ENCODE data around the gene OPN4. TPM values are rescaled to one million over a fixed set of nuclear protein-coding genes. Genes with fewer than 3 reads are reported as not detected.
"Not testable (repeated sequence)": the region's sequence is repeated elsewhere in the genome, so short reads cannot be mapped to it uniquely, and the experiment has no call there.

Gene OPN4
- total RNA-seq, 1 donor from 2014 or later: not detected

- peaks cover 65% of the 10 kb centered on the region for H3K27me3 Mint-ChIP-seq (ENCODE audit: low read depth)
- no peaks in the 10 kb centered on the region for H3K9me3 Mint-ChIP-seq
- no peak overlapping the region for H3K27ac Mint-ChIP-seq
- peak in 1 of 2 experiments; percentile 31 for DNase-seq (ENCODE audit: low spot score in 2 of 2, unreplicated experiment in 2 of 2)
- H3K4me3 Mint-ChIP-seq: no peak overlapping the region
- TF ChIP-seq CTCF (IDR thresholded peaks at IDR 0.05; ENCODE audit: unreplicated experiment): no peak
- peaks cover 26% of the 10 kb centered on the region for H3K4me1 Mint-ChIP-seq
- no peaks in the 10 kb centered on the region for H3K36me3 Mint-ChIP-seq
Observed at GRCh38 chr10:86644152-86644793, 10.1 kb upstream of the OPN4 start.

- peaks cover 61% of the 10 kb centered on the region for H3K27me3 Mint-ChIP-seq (ENCODE audit: low read depth)
- no peak for TF ChIP-seq CTCF (IDR thresholded peaks at IDR 0.05; ENCODE audit: unreplicated experiment)
- no peak overlapping the region for H3K27ac Mint-ChIP-seq
- no peaks in the 10 kb centered on the region for H3K36me3 Mint-ChIP-seq
- H3K9me3 Mint-ChIP-seq: no peaks in the 10 kb centered on the region
- H3K4me1 Mint-ChIP-seq: peaks cover 27% of the 10 kb centered on the region
- no peak overlapping the region for H3K4me3 Mint-ChIP-seq
- peak in 1 of 2 experiments; percentile 27 for DNase-seq (ENCODE audit: low spot score in 2 of 2, unreplicated experiment in 2 of 2)
Observed at GRCh38 chr10:86644794-86645445, 9.4 kb upstream of the OPN4 start.

GRCh38 chr10:86645621-86646165 is 8.7 kb upstream of the OPN4 start:
- Mint-ChIP-seq H3K27me3 (ENCODE audit: low read depth) (peaks cover 60% of the 10 kb centered on the region), H3K4me1 (peaks cover 27% of the 10 kb centered on the region)
- H3K9me3 Mint-ChIP-seq; H3K27ac Mint-ChIP-seq; H3K4me3 Mint-ChIP-seq; DNase-seq (ENCODE audit: low spot score in 2 of 2, unreplicated experiment in 2 of 2); H3K36me3 Mint-ChIP-seq: not testable (repeated sequence)

GRCh38 chr10:86646532-86646931 is 7.8 kb upstream of the OPN4 start:
- Mint-ChIP-seq H3K27me3 (ENCODE audit: low read depth) (peaks cover 64% of the 10 kb centered on the region), H3K36me3 (no peaks in the 10 kb centered on the region), H3K4me3 (no peak overlapping the region), H3K4me1 (peaks cover 27% of the 10 kb centered on the region), H3K27ac (no peak overlapping the region), H3K9me3 (no peaks in the 10 kb centered on the region)
- TF ChIP-seq CTCF (IDR thresholded peaks at IDR 0.05; ENCODE audit: unreplicated experiment): no peak
- DNase-seq (ENCODE audit: low spot score in 2 of 2, unreplicated experiment in 2 of 2): no peak

- peaks cover 30% of the 10 kb centered on the region for H3K4me1 Mint-ChIP-seq
- H3K36me3 Mint-ChIP-seq: no peaks in the 10 kb centered on the region
- no peak overlapping the region for H3K4me3 Mint-ChIP-seq
- no peak for DNase-seq (ENCODE audit: low spot score in 2 of 2, unreplicated experiment in 2 of 2)
- TF ChIP-seq CTCF (IDR thresholded peaks at IDR 0.05; ENCODE audit: unreplicated experiment): no peak
- H3K27me3 Mint-ChIP-seq (ENCODE audit: low read depth): peaks cover 64% of the 10 kb centered on the region
- H3K27ac Mint-ChIP-seq: no peak overlapping the region
- H3K9me3 Mint-ChIP-seq: no peaks in the 10 kb centered on the region
Observed at GRCh38 chr10:86646933-86647332, 7.4 kb upstream of the OPN4 start.
